HG02981 (cell line): ENCODE measurements around the gene ST3GAL3.

Experiments used
- ATAC-seq: cut with Tn5 transposase; IDR thresholded peaks from one replicate; pipeline ENCODE4 v1.9.1; 2021; ENCODE audit warnings: mild to moderate bottlenecking, moderate library complexity; ENCODE audit not compliant: unreplicated experiment

ST3GAL3 gene

GRCh38 chr1:43904660-43905551 is 197.6 kb downstream of the ST3GAL3 start:
- no peak for ATAC-seq

- no peak for ATAC-seq
These were observed 200.9 kb downstream of the ST3GAL3 start for GRCh38 chr1:43908226-43908625.

DNA sequence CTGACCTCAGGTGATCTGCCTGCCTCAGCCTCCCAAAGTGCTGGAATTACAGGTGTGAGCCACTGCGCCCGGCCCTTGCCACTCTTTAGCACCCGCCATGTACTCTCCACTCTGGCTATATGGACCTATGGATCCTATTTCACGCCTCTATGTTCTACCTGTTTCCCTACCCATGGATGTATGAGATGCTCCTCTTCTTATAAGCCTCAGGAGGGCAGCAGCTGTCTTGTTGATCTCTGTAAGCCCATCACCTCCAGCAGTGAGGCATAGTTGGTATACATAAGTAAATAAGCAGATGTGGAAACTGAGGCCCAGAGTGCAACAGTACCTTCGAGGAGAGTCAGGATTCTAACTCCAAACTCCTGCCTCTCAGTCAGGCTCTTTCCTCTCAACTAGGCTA is 201.5 kb downstream of the ST3GAL3 start:
- no peak for ATAC-seq

DNA sequence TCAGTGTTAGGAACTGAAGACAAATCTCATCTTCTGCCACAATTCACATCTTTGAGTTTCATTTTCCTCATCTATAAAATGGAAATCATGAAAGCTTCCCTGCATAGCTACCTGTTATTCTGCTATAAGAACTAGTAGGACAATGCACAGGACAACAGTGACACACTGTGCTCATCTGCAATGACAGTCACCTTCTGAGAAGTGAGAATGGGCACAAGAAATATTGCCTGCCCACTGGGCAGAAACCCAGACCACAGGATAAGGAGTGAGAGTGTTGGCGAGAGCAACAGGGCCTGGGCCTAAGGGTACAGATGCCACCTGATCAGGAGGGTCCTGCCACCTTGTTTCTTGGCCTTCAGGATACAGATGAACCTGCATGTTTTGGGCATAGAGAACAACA is 203.0 kb downstream of the ST3GAL3 start:
- no peak for ATAC-seq

GRCh38 chr1:43912607-43913006 is 205.3 kb downstream of the ST3GAL3 start:
- ATAC-seq: no peak

- no peak for ATAC-seq
These were observed 205.7 kb downstream of the ST3GAL3 start for GRCh38 chr1:43913051-43913501.

DNA sequence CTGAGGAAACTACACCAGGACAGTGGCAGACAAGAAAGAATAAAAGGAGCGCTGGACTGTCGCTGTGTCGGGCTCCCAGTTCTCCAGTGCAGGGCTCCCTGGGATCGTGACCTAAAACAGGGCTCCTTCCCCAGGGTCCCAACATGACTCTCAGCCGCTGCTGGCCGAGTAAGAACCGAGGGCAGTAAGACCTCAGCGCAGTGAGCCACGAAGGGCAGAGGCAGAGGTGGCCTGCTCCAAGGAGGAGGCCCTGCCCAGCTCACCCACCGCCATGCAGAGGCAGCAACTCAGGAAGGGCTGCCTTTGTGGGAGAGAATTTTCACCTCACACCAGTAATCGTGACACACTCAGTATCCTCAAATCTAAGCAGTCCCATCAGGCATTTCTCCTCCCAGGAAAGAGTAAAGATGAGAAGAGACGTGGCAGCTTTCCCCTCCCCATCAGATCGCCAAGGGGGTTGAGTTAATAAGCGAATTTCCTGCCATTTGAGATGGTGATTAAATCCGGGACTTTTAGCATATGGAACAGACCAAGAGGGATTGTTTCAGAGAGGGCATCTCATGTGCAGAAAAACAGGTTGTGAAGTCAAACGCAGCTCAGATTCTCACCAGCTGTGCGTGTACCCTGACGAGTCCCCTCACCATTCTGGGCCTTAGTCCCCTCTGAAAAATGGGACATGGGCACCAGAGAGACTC is 206.5 kb downstream of the ST3GAL3 start:
- ATAC-seq: no peak

DNA sequence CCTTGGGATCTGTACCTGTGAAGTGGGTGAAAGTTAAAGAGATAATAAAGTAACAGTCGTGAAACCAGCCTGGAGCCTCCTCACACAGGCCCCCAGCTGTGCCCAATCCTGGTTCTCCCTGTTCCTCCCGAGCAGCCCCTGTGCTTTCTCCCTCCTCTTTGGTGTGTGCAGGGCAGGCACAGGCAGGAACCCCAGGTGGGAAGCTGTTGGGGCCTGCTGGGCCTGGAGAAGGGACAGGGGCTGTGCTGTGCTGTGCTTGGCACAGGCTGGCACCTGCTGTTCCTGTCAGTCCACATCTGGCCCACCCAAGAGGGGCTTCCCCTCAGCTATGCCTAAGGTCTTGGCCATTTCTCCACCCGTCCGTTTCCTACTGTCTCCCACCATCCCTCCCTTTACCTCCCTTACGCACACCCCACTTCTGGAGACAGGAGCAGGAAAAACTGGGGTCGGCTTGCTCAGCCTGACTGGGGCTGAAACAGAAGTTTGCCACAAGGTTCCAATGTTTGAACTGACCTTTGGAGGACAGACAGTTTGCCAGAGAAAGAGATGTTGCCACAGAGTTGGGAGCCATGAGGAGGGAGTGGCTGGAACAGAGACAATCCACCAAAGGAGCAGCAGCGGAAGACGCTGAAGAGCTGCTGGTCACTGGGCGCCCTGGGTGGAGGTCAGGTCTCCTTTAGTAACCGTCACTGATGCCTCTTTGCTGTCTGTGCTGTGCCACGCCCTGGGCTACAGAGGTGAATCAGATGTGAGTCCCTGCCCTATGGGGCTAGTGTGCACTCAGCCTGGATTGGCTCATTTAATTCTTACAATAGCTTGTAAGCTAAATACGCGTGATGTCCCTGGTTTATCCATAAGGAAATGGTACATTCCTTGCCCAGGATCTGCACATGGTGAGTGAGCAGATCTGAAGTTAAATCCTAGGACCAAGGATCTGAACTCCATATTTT is 207.5 kb downstream of the ST3GAL3 start:
- no peak for ATAC-seq

- no peak for ATAC-seq
These were observed 212.6 kb downstream of the ST3GAL3 start for GRCh38 chr1:43919906-43920305.

DNA sequence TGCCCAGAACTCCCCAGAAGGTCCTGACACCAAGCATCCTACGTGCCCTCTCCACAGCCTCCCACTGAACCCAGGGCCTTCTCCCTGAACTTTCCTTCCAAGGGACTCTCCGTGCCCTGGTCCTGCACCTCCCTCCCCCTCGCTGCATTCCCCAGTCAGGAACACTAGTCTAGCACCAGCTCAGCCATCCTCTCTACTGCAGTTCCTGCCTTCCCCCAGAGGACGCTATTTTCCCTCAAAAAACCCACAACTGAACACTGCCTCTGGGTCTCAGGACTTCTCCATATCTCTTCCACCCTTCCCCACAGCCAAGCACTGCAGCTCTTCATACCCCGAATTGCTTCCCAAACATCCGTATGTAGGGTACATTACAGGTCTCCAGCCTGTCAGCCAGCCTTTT is 213.7 kb downstream of the ST3GAL3 start:
- no peak for ATAC-seq

- no peak for ATAC-seq
These were observed 217.2 kb downstream of the ST3GAL3 start for GRCh38 chr1:43924516-43924915.

- ATAC-seq: no peak
These were observed 218.5 kb downstream of the ST3GAL3 start for GRCh38 chr1:43925846-43926245.

- ATAC-seq: no peak
These were observed 223.0 kb downstream of the ST3GAL3 start for GRCh38 chr1:43930168-43930948.

DNA sequence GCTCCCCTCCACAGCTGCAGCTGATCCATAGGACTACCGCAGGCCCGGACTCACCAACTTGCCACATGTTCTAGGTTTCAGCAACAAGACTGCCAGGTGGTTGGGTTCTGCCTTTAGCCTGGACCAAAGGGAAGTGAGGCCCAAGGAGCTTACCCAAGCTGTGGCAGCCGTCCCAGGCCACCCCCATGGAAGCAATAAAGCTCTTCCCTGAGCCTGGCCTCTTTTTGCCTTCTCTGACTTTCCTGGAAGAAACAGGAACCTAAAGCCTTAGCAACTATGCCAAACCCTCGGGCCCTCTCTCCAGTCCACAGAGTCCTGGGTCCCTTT is 223.6 kb downstream of the ST3GAL3 start:
- no peak for ATAC-seq

GRCh38 chr1:43931711-43932660 is 224.7 kb downstream of the ST3GAL3 start:
- no peak for ATAC-seq

DNA sequence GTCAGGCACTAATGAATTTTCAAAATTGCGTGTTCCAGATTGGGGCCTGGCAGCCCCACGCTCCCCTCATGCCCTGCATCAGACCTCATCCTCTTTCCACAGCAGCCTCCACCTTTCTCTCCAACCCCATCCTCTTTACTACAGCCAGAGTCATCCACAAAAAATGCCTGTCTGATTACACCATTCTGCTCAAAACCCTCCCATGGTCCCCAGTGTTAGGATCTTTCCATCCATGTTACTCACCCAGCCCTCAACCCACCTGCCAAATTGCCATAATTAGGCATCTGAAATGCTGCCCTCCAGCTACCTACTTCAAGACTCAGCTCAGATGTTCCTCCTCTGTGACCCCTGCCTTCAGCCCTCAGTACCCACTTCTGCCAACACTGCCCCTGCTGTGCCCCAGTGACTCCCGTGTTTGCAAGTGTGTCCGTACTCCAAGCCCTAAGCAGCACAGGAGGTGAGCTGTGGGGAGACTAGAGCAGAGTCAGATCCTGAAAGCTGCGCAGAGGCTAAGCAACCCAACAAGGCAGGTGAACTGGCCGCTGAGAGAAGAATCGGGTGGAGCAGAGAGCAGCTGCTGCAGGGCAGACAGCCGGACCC is 225.6 kb downstream of the ST3GAL3 start:
- ATAC-seq: no peak

- no peak for ATAC-seq
These were observed 226.2 kb downstream of the ST3GAL3 start, which contains the start of gene ARTN for GRCh38 chr1:43933386-43934100. ARTN (plus strand) TSS chr1:43933801; CDS start chr1:43935657, 1,856 bp downstream.
